Tibial nerve (tissue), 3 donors: Measurements from ENCODE around the gene RHOC.

ENCODE experiments used
- POLR2A ChIP-seq, 2 donors: fragments of 450-650 bp; IDR thresholded peaks; one replicate each; pipeline ENCODE4 v1.6.1; 2017; ENCODE audit warnings: antibody characterized with exemption in 2 of 2, mild to moderate bottlenecking in 2 of 2, moderate library complexity in 2 of 2
- TF ChIP-seq, protein P1 (sequence below), 5 experiments: fragments of 200-600 bp in 3 of 5; fragments of 450-650 bp in 2 of 5; sonication (generic) in 3 of 5; IDR thresholded peaks; one replicate each; pipeline ENCODE4 v1.5.1; 2016 to 2019; ENCODE audit warnings: antibody characterized with exemption in 5 of 5, mild to moderate bottlenecking in 3 of 5, moderate library complexity in 2 of 5

DNA sequence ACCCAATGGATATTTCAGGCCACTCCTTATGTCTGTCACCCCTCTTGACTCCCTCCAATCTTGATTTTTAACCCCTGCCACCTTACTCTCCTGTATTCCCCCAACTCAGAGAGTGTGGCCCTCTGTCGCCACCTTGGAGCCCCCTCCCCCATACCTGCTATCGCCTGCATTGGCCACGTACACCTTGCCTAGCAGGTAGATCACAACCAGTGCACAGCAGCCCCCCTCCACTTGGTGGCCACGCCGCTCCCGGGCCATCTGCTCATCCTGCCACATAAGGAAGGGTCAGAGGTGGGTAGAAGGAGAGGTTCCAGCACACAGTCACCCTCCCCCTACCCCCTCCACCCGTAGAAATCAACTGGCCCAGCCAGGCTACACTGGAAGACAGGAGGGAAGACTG is 5.3 kb upstream of the RHOC start:
- TF ChIP-seq, protein P1, sequence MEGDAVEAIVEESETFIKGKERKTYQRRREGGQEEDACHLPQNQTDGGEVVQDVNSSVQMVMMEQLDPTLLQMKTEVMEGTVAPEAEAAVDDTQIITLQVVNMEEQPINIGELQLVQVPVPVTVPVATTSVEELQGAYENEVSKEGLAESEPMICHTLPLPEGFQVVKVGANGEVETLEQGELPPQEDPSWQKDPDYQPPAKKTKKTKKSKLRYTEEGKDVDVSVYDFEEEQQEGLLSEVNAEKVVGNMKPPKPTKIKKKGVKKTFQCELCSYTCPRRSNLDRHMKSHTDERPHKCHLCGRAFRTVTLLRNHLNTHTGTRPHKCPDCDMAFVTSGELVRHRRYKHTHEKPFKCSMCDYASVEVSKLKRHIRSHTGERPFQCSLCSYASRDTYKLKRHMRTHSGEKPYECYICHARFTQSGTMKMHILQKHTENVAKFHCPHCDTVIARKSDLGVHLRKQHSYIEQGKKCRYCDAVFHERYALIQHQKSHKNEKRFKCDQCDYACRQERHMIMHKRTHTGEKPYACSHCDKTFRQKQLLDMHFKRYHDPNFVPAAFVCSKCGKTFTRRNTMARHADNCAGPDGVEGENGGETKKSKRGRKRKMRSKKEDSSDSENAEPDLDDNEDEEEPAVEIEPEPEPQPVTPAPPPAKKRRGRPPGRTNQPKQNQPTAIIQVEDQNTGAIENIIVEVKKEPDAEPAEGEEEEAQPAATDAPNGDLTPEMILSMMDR (IDR thresholded peaks at IDR 0.05) = no peak
- TF ChIP-seq POLR2A (IDR thresholded peaks at IDR 0.05) = no peak
